ENCODE results near the gene BTBD1.

BTBD1 gene

DNA sequence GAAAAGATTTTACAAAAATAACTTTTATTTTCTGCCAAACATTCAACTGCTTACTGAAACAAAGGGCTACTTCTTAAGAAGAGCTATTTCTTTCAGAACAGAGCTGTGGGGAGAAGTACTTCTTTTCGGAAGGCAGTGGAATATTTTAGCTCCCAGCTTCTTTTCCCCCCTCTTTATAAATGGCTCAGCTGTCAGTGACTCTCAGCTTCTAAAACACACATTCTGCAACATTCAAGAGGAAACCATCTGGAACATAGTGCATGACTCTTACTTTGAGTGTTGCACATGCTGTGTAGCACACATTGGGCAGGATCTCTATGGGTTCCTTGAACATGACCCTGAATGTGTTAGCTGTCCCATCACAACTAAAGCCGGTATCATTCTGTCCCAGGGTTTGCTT lies 48.6 kb downstream of the BTBD1 start:
- ChIA-PET CTCF (interaction anchor here (1.6 to 5.7 kb wide), 2 partner anchors 8 to 478 kb away, joined by 3 to 35 read pairs; partner anchors contain the start of genes C15orf40 and RPS17), POLR2A (no interaction called here)
- DNase-seq (ENCODE audit: low read depth, low spot score) = no peak
- TF ChIP-seq, protein P1, sequence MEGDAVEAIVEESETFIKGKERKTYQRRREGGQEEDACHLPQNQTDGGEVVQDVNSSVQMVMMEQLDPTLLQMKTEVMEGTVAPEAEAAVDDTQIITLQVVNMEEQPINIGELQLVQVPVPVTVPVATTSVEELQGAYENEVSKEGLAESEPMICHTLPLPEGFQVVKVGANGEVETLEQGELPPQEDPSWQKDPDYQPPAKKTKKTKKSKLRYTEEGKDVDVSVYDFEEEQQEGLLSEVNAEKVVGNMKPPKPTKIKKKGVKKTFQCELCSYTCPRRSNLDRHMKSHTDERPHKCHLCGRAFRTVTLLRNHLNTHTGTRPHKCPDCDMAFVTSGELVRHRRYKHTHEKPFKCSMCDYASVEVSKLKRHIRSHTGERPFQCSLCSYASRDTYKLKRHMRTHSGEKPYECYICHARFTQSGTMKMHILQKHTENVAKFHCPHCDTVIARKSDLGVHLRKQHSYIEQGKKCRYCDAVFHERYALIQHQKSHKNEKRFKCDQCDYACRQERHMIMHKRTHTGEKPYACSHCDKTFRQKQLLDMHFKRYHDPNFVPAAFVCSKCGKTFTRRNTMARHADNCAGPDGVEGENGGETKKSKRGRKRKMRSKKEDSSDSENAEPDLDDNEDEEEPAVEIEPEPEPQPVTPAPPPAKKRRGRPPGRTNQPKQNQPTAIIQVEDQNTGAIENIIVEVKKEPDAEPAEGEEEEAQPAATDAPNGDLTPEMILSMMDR (IDR thresholded peaks at IDR 0.05; ENCODE audit: insufficient read depth, low read length, missing control alignments) = no peak
- H3K4me3 ChIP-seq (ENCODE audit: low read depth, low read length) = no peak overlapping the region

DNA sequence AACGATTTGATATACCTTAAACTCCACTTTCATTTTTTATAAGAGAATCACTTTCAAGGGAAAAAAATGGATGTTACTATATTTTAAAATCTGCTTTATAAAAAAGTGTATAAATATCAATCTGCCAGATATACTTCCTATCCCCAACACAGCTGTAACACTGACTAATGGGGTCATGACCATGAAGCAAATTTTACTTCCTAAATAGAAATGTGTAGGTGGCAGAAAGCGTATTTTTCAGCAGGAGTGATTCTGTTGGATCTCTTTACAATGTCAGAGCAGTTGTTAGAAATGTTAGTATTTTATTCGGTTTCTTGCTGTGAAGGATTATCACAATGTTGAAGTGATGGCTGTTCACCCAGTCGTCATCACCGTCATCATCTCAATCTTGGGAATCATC lies 50.1 kb downstream of the BTBD1 start:
- TF ChIP-seq, protein P1 (IDR thresholded peaks at IDR 0.05; ENCODE audit: insufficient read depth, low read length, missing control alignments) = no peak
- no peak overlapping the region for H3K4me3 ChIP-seq (ENCODE audit: low read depth, low read length)
- DNase-seq (ENCODE audit: low read depth, low spot score) = no peak
- CTCF ChIA-PET = no interaction called here
- POLR2A ChIA-PET = no interaction called here

DNA sequence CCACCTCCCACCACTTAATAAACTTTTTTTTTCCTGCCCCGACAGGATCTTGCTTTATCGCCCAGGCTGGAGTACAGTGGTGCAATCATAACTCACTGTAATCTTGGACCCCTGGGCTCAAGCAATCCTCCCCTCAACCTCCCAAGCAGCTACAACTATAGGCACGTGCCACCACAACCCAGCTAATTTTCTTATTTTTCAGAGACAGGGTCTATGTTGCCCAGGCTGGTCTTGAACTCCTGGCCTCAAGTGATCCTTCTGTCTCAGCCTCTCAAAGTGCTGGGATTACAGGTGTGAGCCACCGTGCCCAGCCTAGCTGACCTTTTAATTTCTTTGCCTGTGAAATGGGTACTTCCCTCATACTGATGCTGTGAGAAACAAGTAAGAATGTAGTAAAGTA lies 51.7 kb downstream of the BTBD1 start:
- H3K4me3 ChIP-seq (ENCODE audit: low read depth, low read length) = no peak overlapping the region
- ChIA-PET POLR2A (interaction anchor here (1.5 kb wide), 1 partner anchor 52 kb away, joined by 3 read pairs; the partner anchor contains the start of gene BTBD1), CTCF (interaction anchor here (1.2 kb wide), 1 partner anchor 232 kb away, joined by 3 read pairs; no protein-coding TSS in a partner anchor)
- DNase-seq (ENCODE audit: low read depth, low spot score) = no peak
- TF ChIP-seq, protein P1 (IDR thresholded peaks at IDR 0.05; ENCODE audit: insufficient read depth, low read length, missing control alignments) = no peak

DNA sequence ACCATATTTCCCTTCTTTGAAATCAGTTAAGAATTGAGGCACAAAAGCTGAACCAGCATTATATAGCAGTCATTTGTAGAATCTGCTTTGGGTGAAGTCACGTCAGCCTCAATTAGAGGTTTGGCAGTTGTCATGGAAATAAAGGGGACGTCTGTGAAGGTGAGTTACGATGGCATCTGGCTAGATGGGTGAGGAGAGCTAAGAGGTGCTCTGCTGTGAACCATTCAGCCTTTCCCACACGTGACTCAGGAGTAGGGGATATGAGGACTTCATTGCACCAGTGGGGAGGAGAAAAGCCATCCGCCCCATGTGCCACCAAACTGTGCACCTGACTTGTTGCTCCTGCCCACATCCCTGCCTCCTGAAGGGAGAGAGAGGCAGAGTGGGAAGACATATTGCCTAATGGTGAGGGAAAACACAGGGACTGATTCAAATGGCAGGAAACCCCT lies 52.8 kb downstream of the BTBD1 start:
- no peak overlapping the region for H3K4me3 ChIP-seq (ENCODE audit: low read depth, low read length)
- ChIA-PET POLR2A (no interaction called here), CTCF (interaction anchor here (1.2 to 5.7 kb wide), 2 partner anchors 12 to 233 kb away, joined by 3 to 79 read pairs; no protein-coding TSS in a partner anchor)
- TF ChIP-seq, protein P1 (IDR thresholded peaks at IDR 0.05; ENCODE audit: insufficient read depth, low read length, missing control alignments) = no peak
- no peak for DNase-seq (ENCODE audit: low read depth, low spot score)

DNA sequence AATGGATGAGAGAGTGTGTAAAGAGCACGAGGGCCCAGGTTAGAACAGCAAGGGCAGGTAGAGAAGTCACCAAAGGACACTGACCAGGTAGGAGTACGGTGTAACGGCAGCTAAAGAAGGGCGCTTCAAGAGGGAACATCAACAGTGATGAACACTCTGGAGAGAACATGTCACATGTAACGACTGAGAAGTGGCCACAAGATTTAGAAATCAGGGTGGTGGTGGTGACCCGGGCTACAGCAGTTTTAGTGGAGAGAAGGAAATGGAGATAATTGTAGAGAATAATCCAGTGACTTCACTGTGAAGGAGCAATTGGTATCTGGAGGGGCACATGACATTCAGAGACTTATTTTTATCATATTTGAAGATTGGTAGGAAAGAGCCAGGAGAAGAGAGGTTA lies 54.4 kb downstream of the BTBD1 start:
- ChIA-PET POLR2A (no interaction called here), CTCF (interaction anchor here (0.9 to 5.7 kb wide), 10 partner anchors 10 to 475 kb away, joined by 3 to 79 read pairs (median 7); partner anchors contain the start of gene RAMAC)
- DNase-seq (ENCODE audit: low read depth, low spot score) = no peak
- H3K4me3 ChIP-seq (ENCODE audit: low read depth, low read length) = no peak overlapping the region
- TF ChIP-seq, protein P1 (IDR thresholded peaks at IDR 0.05; ENCODE audit: insufficient read depth, low read length, missing control alignments) = no peak

DNA sequence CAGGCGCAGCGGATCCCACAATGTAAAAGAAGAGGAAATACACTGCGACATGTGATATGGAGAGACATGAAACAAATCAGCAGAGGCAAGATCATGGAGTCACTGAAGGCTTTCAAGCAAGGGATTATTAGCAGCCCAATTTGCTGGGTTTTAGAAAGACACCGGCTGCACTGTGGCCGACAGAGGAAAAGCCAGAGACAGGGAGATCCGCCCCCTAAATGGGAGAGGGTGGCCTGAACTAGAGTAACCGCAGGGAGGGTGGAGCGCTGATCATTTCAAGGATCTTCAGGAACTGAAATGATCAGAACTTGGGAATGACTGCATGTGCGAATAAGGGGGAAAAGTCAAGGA lies 55.0 kb downstream of the BTBD1 start:
- ChIA-PET POLR2A (interaction anchor here (1.8 to 1.9 kb wide), 2 partner anchors 196 to 472 kb away, joined by 6 to 9 read pairs; partner anchors contain the start of genes HDGFL3 and RPS17), CTCF (interaction anchor here (0.6 to 5.7 kb wide), 29 partner anchors 9 to 474 kb away, joined by 3 to 79 read pairs (median 6); partner anchors contain the start of genes HDGFL3, RAMAC and RPS17)
- TF ChIP-seq, protein P1 (IDR thresholded peaks at IDR 0.05; ENCODE audit: insufficient read depth, low read length, missing control alignments) = no peak
- no peak for DNase-seq (ENCODE audit: low read depth, low spot score)
- peak overlapping the region; percentile 90 for H3K4me3 ChIP-seq (ENCODE audit: low read depth, low read length)

Measured in AG04449 (cell line).